Endodermal cell (in vitro differentiated cells): ENCODE measurements around the gene TRIM9. TPM values are rescaled to one million over a fixed set of nuclear protein-coding genes. Genes with fewer than 3 reads are reported as not detected.

Experiments
- DNase-seq: peaks from one replicate; pipeline ENCODE4 v3.0.0-alpha.2; 2017
- H3K27ac ChIP-seq: 2 replicates; pipeline ENCODE4 v1.5.1; 2013; ENCODE audit warnings: mild to moderate bottlenecking, low read depth, low read length, moderate library complexity
- H3K27me3 ChIP-seq: 2 replicates; pipeline ENCODE4 v1.6.1; 2013; ENCODE audit warnings: mild to moderate bottlenecking, low read length, moderate library complexity; ENCODE audit not compliant: insufficient read depth, control insufficient read depth, poor library complexity, severe bottlenecking
- H3K36me3 ChIP-seq: 2 replicates; pipeline ENCODE4 v1.7.0; 2013; ENCODE audit warnings: mild to moderate bottlenecking, low read length, moderate library complexity; ENCODE audit not compliant: control insufficient read depth, insufficient read depth
- H3K4me1 ChIP-seq: one replicate; pipeline ENCODE4 v1.7.0; 2013; ENCODE audit warnings: low read length; ENCODE audit not compliant: control insufficient read depth, insufficient read depth
- H3K4me3 ChIP-seq: 2 replicates; pipeline ENCODE4 v1.5.1; 2013; ENCODE audit warnings: mild to moderate bottlenecking, low read length, moderate library complexity
- H3K9ac ChIP-seq: 2 replicates; pipeline ENCODE4 v1.6.1; 2013; ENCODE audit warnings: mild to moderate bottlenecking, low read length, moderate library complexity; ENCODE audit not compliant: poor library complexity, severe bottlenecking; ENCODE audit errors: extremely low read depth
- H3K9me3 ChIP-seq: 2 replicates; pipeline ENCODE4 v1.6.1; 2013; ENCODE audit warnings: mild to moderate bottlenecking, low read length, moderate library complexity; ENCODE audit not compliant: control insufficient read depth
- H3K27ac Mint-ChIP-seq: 2 replicates; pipeline ENCODE4 v1.8.0; 2020; ENCODE audit warnings: mixed read lengths
- H3K27me3 Mint-ChIP-seq: 2 replicates; pipeline ENCODE4 v1.8.0; 2021; ENCODE audit warnings: mild to moderate bottlenecking, mixed read lengths; ENCODE audit not compliant: insufficient read depth
- H3K36me3 Mint-ChIP-seq: 2 replicates; pipeline ENCODE4 v1.8.0; 2020; ENCODE audit warnings: low read depth, mixed read lengths
- H3K4me1 Mint-ChIP-seq: 2 replicates; pipeline ENCODE4 v1.8.0; 2020; ENCODE audit warnings: mixed read lengths
- H3K4me3 Mint-ChIP-seq: 2 replicates; pipeline ENCODE4 v1.8.0; 2020; ENCODE audit warnings: mild to moderate bottlenecking, moderate library complexity, mixed read lengths
- H3K9me3 Mint-ChIP-seq: 2 replicates; pipeline ENCODE4 v1.8.0; 2020; ENCODE audit warnings: mild to moderate bottlenecking, mixed read lengths
- CTCF ChIP-seq: fragments of 200-600 bp; sonication (generic); conservative IDR thresholded peaks from 2 replicates; pipeline ENCODE4 v1.5.0; 2021; ENCODE audit warnings: antibody characterized with exemption, mild to moderate bottlenecking
- WGBS, 2 experiments: methylation state at CpG; one replicate each; pipeline versions ENCODE4 v1.1.5 to v1.1.7; 2013; ENCODE audit warnings: missing lambda C conversion rate in 2 of 2, mixed read lengths in 1 of 2; ENCODE audit not compliant: insufficient coverage in 1 of 2, insufficient read length in 1 of 2; 5-methylcytosine and 5-hydroxymethylcytosine counted together
- total RNA-seq, 2 donors: library from RNA; stranded (reverse); fragmentation: NEBNext Ultra II Directional in 1 of 2; extraction: Animal tissue kit (Norgen Biotek cat#: 25700) in 1 of 2; gene quantifications; 2 replicates in 1 of 2; 3 replicates in 1 of 2; pipeline ENCODE4 v1.2.1, GENCODE V29; 2021

Gene TRIM9
- total RNA-seq, 2 donors from 2014 or later: 0.81 to 0.82 TPM

DNA sequence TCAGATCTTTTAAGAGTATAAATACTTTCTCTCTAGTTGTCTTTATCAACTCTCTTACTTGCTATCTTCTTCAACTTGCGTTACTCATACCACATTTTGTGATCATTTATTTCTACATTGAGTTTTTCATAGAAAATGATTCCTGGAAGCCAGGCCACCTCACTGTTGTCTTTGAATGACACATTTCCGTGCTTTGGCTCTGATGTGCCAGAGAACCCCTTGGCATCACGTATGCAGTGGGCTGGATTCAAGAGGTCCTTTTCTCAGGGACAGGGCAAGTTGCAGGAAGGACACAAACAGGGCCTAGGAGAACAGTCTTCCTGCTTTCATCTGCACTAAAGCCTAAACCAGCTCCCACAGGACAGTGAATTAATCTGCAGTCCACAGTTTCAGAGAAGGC lies 80.3 kb downstream of the TRIM9 start:
- no peaks in the 10 kb centered on the region for H3K4me1 Mint-ChIP-seq
- H3K36me3 Mint-ChIP-seq: no peaks in the 10 kb centered on the region
- DNase-seq: no peak
- no peak overlapping the region for H3K4me3 Mint-ChIP-seq
- H3K9me3 ChIP-seq: no peaks in the 10 kb centered on the region
- no peak overlapping the region for H3K9ac ChIP-seq
- peaks cover 2% of the 10 kb centered on the region for H3K27me3 Mint-ChIP-seq
- H3K27ac Mint-ChIP-seq: no peak overlapping the region
- TF ChIP-seq CTCF: no peak
- no peaks in the 10 kb centered on the region for H3K4me1 ChIP-seq
- WGBS, 2 experiments: 95 to 100% methylated on average over 1 to 3 of the region's 3 CpGs
- peaks cover 6% of the 10 kb centered on the region for H3K9me3 Mint-ChIP-seq
- no peak overlapping the region for H3K4me3 ChIP-seq
- no peaks in the 10 kb centered on the region for H3K27me3 ChIP-seq
- H3K36me3 ChIP-seq: no peaks in the 10 kb centered on the region
- no peak overlapping the region for H3K27ac ChIP-seq

- no peak overlapping the region for H3K4me3 ChIP-seq
- H3K4me1 ChIP-seq: no peaks in the 10 kb centered on the region
- no peak overlapping the region for H3K27ac ChIP-seq
- H3K9me3 ChIP-seq: no peaks in the 10 kb centered on the region
- peaks cover 2% of the 10 kb centered on the region for H3K27me3 Mint-ChIP-seq
- peaks cover 6% of the 10 kb centered on the region for H3K9me3 Mint-ChIP-seq
- H3K4me3 Mint-ChIP-seq: no peak overlapping the region
- DNase-seq: no peak
- no peak for TF ChIP-seq CTCF
- no peaks in the 10 kb centered on the region for H3K27me3 ChIP-seq
- no peak overlapping the region for H3K9ac ChIP-seq
- H3K36me3 Mint-ChIP-seq: no peaks in the 10 kb centered on the region
- no peaks in the 10 kb centered on the region for H3K4me1 Mint-ChIP-seq
- no peaks in the 10 kb centered on the region for H3K36me3 ChIP-seq
- no peak overlapping the region for H3K27ac Mint-ChIP-seq
- 89 to 92% methylated on average over 2 of the region's 2 CpGs for WGBS, 2 experiments
These were observed 80.8 kb downstream of the TRIM9 start for GRCh38 chr14:51014086-51014485.

- Mint-ChIP-seq H3K36me3 (no peaks in the 10 kb centered on the region), H3K4me1 (no peaks in the 10 kb centered on the region), H3K9me3 (peaks cover 6% of the 10 kb centered on the region), H3K27ac (no peak overlapping the region), H3K4me3 (no peak overlapping the region), H3K27me3 (peaks cover 2% of the 10 kb centered on the region)
- Histone ChIP-seq H3K27ac (no peak overlapping the region), H3K4me3 (no peak overlapping the region), H3K9me3 (no peaks in the 10 kb centered on the region), H3K36me3 (no peaks in the 10 kb centered on the region), H3K4me1 (no peaks in the 10 kb centered on the region), H3K9ac (no peak overlapping the region), H3K27me3 (no peaks in the 10 kb centered on the region)
- TF ChIP-seq CTCF: no peak
- DNase-seq: no peak
- WGBS, 2 experiments: 87 to 96% methylated on average over 2 to 3 of the region's 3 CpGs
These were observed 82.8 kb downstream of the TRIM9 start for GRCh38 chr14:51012055-51012454.
